ENCODE data around the gene SIK2.

DNA sequence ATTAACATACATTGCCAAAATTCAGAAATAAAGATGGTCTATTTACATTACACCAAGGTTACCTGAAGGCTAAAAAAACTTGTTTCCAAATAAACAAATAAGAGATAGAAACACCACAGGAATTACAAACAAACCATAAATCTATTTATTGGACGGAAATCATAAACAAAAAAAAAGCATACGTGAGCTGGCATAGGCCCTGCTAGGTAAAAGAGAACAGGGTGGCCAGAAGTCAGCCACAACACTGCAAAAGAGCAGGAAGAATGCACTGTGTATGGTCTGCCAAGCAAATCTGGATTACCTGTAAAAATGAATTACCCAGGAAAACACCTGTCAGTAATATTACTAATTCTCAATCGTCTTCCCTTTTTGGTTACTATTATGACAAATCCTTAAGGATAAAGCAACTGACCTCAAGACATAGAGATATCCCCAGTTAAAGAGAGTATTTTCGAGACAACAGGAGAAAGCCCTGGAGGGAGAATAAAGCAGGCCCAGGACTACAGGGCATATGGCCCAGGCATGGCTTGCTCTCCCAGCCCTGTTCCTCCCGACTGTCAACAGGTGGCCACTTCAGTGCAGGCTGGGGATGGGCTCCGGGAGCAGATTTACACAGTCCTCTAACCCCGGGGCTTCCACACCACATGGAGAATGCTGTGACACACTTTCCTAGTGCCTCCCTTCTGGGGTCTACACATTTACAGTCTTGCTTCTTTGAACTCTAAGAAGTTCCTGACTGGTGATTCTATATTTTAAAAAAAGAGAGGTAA is 146.0 kb downstream of the SIK2 start:
- no peak for TF ChIP-seq CTCF (IDR thresholded peaks at IDR 0.05)
- no peak for TF ChIP-seq POLR2A (IDR thresholded peaks at IDR 0.05)
- TF ChIP-seq POLR2AphosphoS5 (IDR thresholded peaks at IDR 0.05), result no peak
